GM12873 (cell line): ENCODE data around the gene FMN1.

Experiments used
- TF ChIP-seq, protein P1 (sequence below): IDR thresholded peaks from 2 replicates; pipeline ENCODE4 v1.5.1; 2012; ENCODE audit warnings: low read depth, mild to moderate bottlenecking, moderate library complexity, low read length, control low read depth; ENCODE audit not compliant: insufficient read depth; ENCODE audit errors: missing control alignments

FMN1 gene

DNA sequence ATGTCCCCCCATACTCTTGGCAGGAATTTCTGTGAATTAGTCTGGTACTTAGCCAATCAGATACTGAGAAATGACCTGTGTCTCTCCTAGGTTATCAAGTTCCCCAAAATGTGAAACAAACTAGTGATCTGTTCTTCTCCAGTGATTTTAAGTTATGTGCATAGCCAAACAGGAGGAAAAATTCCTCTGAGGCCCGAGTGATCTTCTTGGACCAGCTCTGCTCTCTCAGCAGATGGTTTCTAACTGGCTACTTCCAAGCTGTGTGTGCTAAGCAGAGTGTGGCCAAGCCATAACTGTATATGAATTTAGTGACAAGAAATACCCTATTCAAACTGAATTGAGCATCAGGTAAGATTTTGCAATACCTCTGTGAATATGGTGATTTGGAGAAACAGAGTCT is 387.2 kb downstream of the FMN1 start:
- TF ChIP-seq, protein P1, sequence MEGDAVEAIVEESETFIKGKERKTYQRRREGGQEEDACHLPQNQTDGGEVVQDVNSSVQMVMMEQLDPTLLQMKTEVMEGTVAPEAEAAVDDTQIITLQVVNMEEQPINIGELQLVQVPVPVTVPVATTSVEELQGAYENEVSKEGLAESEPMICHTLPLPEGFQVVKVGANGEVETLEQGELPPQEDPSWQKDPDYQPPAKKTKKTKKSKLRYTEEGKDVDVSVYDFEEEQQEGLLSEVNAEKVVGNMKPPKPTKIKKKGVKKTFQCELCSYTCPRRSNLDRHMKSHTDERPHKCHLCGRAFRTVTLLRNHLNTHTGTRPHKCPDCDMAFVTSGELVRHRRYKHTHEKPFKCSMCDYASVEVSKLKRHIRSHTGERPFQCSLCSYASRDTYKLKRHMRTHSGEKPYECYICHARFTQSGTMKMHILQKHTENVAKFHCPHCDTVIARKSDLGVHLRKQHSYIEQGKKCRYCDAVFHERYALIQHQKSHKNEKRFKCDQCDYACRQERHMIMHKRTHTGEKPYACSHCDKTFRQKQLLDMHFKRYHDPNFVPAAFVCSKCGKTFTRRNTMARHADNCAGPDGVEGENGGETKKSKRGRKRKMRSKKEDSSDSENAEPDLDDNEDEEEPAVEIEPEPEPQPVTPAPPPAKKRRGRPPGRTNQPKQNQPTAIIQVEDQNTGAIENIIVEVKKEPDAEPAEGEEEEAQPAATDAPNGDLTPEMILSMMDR = no peak

DNA sequence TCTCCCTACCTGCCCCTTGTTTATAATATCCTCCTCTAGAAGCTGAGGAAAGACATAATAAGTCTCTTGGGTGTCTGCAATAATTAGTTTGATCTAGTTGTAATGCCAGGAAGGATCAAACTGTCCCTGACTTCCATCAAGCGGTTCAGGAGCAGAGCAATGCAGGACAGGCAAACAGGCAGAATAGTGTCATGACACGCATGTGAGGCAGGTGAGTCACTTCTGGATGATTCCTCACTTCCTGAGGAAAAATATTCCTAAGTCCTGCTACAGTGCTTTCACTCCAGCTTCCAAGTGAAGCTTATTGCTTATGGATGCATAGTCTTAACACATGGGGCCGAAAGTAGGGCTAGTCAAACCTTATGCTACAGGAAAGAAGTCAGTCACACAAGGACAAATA is 390.9 kb downstream of the FMN1 start:
- TF ChIP-seq, protein P1 = no peak

DNA sequence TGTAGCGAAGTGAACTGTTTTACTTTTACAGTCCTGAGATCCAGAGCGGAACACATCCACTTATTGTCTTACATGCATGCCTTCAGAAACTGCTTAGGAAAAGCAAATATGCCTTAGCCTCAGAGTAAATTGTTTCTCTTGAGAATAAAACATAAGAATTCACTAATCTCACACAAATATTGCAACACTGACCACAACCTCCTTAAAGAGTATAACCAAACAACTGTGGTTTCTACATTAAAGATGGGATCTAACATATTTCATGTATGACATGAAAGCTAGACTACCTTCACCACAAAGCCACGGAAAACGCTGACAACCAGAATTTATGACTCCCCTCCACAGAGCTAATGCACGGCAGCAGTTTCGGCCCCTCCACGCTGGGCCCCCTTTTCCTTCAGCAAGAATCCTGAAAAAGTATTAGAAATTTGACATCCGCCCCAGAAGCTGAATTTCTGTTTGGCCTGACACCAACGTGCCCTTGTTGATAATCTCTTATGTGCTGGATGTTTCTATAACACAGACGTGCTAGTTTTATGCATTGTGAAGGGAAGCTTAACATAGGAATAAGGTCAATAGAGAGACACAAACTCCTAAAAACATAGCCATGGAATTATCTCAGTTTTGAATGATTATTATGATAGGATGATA is 392.1 kb downstream of the FMN1 start:
- TF ChIP-seq, protein P1 = no peak

DNA sequence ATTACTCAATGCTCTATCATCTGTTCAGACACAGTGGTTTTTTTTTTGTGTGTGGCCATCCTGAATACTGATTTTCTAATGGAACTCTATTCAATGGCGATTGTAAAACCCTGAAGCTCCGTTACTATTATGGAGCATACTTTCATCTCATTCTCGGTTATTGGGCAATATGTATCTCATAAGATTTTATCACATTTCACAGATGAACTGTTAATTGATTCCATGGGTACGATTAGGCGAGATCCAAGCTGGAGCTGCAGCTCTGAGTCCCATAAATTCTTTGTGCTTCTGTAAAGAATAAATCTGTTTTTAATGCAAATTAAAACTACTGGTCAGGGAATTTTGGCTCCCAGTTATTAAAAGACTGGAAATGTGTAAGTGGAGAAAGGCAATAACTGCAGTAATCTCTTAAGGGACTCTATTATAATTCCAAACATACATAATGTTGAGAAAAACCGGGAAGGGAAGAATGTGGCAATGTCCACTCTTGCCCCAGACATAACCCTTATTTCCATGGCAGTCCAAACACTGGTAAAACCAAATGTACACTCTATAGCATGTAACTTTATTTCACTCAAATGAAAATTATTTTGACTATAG is 394.5 kb downstream of the FMN1 start:
- TF ChIP-seq, protein P1 = no peak

DNA sequence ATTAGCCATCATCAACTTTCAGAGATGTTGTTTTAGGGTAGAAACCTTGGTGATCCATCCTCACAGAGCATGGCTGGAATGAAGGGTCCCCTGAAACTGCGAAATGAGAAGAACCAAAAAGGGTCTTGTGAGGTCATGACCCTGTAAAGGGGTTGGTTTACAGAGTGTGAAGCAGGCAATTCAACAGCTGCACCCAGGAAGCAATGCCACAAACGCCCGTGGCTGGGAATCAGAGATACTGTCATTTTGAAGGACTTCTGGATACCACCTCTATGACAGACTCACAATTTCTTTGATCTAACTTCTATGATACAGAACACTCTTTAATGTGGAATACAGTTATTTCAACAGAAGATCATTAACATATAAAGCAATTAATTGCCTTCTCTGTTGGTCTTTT is 397.7 kb downstream of the FMN1 start:
- TF ChIP-seq, protein P1 = no peak

DNA sequence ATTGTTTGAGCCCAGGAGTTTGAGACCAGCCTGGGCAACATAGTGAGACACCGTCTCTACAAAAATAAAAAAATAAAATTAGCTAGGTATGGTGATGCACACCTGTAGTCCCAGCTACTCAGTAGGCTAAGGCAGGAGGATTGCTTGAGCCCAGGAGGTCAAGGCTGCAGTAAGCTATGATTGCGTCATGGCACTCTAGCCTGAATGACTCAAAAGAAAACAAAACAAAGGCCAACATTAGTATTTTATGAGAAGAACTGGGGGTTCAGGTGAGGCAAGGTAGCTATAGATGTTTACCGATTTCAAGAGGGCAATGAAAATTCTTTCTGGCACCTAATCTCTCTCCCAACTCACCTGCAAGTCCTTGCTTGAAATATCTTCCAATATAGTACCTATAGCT is 399.5 kb downstream of the FMN1 start:
- TF ChIP-seq, protein P1 = no peak

DNA sequence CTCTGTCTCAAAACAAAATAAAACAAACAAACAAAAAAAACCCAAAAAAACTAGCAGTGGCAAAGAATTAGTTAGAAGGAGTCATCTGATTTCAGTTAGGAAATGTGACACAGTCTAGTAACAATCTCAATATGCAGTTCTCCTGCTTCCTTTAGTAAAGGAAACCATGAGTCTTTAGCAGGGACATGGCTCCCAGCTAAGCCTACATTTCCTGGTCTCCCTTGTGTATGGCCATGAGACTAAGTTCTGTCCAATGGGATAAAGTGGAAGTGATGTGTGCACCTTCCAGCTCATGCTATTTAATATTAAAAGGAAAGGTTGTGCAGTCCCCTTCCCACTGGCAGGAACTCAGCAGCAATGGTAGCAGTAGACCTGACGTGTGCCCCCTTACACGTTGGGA is 402.1 kb downstream of the FMN1 start:
- TF ChIP-seq, protein P1 = no peak
